Raji (cell line): ENCODE data around the gene HPS1.

Experiments
- POLR2A ChIP-seq: IDR thresholded peaks from 2 replicates; pipeline ENCODE4 v1.6.1; 2011; ENCODE audit warnings: low read depth, low read length, control low read depth; ENCODE audit not compliant: insufficient read depth

HPS1 gene

GRCh38 chr10:98446661-98447221 is at the start of gene HPS1:
Gene HPS1, minus strand, starts transcription at chr10:98446935. Its CDS starts 3,695 bp downstream, at chr10:98443240.
- TF ChIP-seq POLR2A = peak; percentile 82

DNA sequence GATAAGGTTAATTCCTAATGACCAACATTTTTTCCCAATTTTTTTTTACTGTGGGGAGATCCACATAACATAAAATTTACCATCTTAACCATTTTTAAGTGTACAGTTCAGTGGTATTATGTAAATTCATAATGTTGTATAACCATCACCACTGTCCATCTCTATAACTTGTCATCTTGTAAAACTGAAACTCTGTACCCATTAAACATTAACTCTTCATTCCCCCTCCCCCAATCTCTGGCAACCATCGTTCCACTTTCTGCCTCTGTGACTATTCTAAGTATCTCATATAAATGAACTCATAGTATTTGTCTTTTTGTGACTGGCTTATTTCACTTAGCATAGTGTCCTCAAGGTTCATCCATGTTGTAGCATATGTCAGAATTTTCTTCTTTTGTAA is 46.0 kb upstream of the HPS1 start:
- no peak for TF ChIP-seq POLR2A

DNA sequence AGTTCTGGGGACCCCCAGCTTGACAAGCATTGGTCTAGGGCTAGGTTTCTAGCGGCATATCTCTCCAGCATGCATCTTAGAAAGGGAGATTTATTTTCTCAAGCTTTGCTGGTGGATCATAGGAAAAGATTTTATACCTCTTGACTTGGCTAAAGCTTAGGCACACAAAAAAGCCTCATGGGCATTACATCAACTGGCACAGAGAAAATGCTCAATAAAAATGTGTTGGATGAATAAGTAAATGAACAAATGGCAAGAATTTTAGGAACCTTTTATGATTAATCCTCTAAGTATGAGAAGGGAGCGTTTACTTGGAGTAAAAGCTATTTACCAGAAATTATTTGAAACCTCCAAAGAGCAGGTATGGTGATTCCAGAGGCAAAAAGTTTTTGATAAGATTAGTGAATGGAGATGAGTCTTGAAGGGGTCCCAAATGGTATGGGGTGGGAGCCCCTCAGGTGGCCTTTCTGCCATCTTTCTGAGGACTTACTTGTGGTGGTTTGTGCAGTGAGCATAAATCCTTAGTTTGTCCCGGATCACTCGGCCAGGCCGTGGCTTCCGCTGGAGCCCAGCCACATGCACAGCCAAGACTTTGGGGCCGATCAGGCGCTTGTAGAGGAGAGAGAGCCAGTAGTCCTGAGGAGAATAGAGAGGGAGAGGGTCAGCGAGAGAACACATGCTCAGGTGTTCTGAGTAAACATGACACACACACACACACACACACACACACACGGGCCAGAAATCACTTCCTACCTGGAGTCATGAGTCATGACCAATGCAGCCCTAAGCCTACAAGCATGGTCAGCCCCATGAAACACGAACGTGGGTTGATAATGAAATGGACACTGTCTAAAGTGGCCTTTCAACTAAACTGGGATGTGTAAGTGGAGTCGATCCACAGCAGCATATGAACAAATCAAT is 43.1 kb upstream of the HPS1 start:
- TF ChIP-seq POLR2A = no peak

DNA sequence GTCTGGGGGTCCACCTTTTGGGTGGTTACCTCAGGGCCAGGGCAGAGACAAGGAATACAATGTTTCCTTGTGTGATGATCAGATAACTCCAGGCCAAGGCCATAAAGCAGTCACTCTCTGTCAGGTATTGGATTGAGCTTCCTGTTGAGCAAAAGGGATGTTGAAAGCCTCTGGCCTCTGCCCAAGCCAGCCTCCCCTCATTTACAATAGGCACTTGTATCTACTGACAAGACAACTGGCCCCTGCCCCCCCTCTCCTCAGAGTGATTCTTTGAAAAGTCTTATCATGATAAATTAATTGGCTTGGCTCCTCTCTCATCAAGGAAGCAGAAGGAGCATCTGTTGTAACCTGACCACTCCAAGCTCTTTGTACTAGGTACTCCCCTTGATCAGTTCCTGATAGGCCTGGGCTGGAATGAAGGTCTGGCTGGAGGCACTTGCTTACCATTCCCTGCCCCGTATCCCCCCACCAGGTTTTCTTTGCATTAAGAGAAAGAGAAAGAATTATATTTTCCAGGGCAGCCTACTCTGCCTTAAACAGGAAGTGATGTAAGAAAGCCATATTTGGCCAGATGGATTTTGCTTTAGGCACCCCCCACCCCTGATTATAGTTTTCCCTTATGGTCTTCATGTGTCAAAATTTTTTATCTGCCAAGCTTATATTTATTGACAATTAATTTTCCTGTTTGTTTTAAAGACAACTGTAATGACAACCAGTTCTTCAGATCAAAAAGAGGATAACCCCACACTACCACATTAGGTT is 42.1 kb upstream of the HPS1 start:
- TF ChIP-seq POLR2A = no peak

- TF ChIP-seq POLR2A = no peak
Measured at GRCh38 chr10:98487649-98488048, 40.9 kb upstream of the HPS1 start.

DNA sequence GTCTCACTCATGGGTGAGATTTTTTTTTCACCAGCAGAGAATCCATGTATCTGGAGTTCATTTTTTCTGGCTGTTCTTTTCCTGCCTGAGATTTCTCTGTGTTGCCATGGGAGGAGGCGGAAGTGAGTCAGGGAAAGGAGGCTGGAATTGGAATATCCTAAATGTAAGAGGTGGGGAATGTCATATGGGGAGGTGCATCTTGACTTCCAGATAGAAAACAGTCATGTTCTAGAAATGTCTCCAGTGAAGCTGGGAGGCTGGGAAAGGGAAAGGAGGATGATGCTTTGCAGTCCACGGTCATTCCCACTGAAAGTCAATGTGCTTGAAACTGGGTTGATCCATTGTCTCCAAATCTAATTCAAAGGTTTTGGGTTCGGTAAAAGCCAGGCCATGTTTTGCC is 39.7 kb upstream of the HPS1 start:
- no peak for TF ChIP-seq POLR2A

- TF ChIP-seq POLR2A = no peak
Measured at GRCh38 chr10:98485959-98486358, 39.2 kb upstream of the HPS1 start.

- TF ChIP-seq POLR2A = no peak
Measured at GRCh38 chr10:98483658-98484057, 36.9 kb upstream of the HPS1 start.

DNA sequence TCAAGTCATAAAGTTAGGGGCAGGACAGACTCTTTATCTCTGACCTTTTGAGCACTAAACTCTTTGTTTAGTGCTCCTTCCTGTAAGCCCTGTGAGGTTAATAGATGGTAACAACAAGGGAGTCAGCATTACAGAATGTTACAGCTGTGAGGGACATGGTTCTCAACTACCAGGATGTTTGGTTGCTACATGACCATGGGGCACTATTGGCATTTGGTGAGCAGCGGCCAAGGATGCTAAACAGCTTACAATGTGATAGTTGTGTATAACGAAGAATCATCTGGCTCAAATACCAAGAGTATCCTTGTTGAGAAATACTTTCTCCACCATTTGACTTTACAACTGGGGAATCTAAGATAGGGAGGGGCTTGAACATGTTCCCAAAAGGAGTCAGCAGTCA is 35.4 kb upstream of the HPS1 start:
- no peak for TF ChIP-seq POLR2A

GRCh38 chr10:98481404-98481945 is 34.7 kb upstream of the HPS1 start:
- TF ChIP-seq POLR2A = no peak

- no peak for TF ChIP-seq POLR2A
Measured at GRCh38 chr10:98478430-98479222, 31.9 kb upstream of the HPS1 start.

DNA sequence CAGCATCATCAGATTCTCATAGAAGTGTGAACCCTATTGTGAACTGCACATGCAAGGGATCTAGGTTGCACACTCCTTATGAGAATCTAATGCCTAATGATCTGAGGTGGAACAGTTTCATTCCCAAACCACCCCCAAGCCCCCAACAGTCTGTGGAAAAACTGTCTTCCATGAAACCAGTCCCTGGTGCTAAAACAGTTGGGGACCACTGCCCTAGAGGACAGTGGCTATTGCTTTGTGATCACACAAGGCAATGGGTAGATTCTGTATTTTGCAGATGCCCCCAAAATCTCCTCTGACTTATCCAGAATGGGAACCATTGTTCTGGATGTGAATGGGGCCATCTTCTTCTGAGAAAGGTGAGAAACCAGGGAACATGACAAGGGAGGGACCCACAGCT is 31.1 kb upstream of the HPS1 start:
- no peak for TF ChIP-seq POLR2A

DNA sequence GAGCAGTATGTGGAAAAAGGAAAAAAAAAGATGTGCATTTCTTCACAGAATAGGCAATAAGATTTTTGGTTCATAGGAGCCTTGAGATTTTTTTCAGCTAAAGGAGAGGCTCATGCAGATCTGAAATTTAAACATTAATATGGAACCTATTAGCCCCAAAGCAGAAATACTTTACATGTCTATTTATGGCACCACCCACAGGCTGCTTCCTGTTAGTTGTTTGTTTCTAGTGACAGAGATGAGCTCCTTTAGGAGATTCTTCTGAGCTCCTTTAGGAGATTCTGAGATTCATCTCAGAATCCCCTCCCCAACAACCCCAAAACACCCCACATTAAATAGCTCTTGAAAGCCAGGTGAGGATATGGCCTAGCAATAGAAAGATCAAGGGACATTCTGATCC is 27.9 kb upstream of the HPS1 start:
- TF ChIP-seq POLR2A = no peak

GRCh38 chr10:98472196-98472595 is 25.5 kb upstream of the HPS1 start:
- no peak for TF ChIP-seq POLR2A

- no peak for TF ChIP-seq POLR2A
Measured at GRCh38 chr10:98470850-98471249, 24.1 kb upstream of the HPS1 start.
